Neutrophil (primary cell): ENCODE measurements around the gene QSOX1.
A peak's percentile ranks its signal among the peaks of the same experiment; 100 is the strongest.

Experiments used
- H3K27ac ChIP-seq: fragments of 200-600 bp; sonication (generic); 2 replicates; pipeline ENCODE4 v1.5.1; 2016; ENCODE audit warnings: mild to moderate bottlenecking, moderate library complexity
- H3K27me3 ChIP-seq: fragments of 200-600 bp; sonication (generic); 2 replicates; pipeline ENCODE4 v1.6.0; 2016; ENCODE audit warnings: mild to moderate bottlenecking
- H3K36me3 ChIP-seq: fragments of 200-600 bp; sonication (generic); 2 replicates; pipeline ENCODE4 v1.5.1; 2017
- H3K4me1 ChIP-seq, 2 experiments: fragments of 200-600 bp in 1 of 2; sonication (generic) in 1 of 2; 1 replicate in 1 of 2; 2 replicates in 1 of 2; pipeline versions ENCODE4 v1.5.1 to v1.6.1; 2013 to 2016; ENCODE audit warnings: low read depth in 1 of 2, low read length in 1 of 2, mild to moderate bottlenecking in 1 of 2, moderate library complexity in 1 of 2; ENCODE audit not compliant: control insufficient read depth in 1 of 2, insufficient read depth in 1 of 2
- H3K4me3 ChIP-seq, 2 experiments: fragments of 200-600 bp in 1 of 2; sonication (generic) in 1 of 2; 1 replicate in 1 of 2; 2 replicates in 1 of 2; pipeline ENCODE4 v1.5.1; 2013 to 2016; ENCODE audit warnings: low read depth in 1 of 2, low read length in 1 of 2, mild to moderate bottlenecking in 1 of 2, moderate library complexity in 1 of 2
- H3K9me3 ChIP-seq: fragments of 200-600 bp; sonication (generic); 2 replicates; pipeline ENCODE4 v1.5.1; 2016
- TF ChIP-seq, protein P1 (sequence below): fragments of 200-600 bp; sonication (generic); IDR thresholded peaks from 2 replicates; pipeline ENCODE4 v1.5.1; 2016; ENCODE audit warnings: antibody characterized with exemption

The QSOX1 gene

DNA sequence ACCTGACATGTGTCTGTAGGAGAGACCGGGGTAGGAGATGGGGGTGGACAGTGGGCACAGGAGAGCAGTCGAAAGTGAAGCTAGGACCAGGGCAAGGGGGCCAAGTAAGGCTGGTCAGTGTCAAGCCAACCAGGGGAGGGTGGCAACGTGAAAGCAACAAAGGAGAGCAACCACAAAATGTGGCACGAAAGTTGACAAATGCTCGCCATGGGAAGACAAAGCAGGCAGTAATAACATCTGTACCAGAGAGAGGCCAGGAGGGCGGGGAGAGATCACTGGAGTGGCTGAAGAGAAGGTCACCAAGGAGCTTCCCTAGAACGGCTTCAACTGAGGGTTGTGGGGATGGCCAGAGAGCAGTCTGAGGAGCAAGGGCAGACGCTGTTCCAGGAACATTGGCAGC, 17.0 kb downstream of the QSOX1 start:
- Histone ChIP-seq H3K4me3 (no peak overlapping the region), H3K27ac (peak overlapping the region; percentile 46), H3K4me1 (peaks cover 4 to 9% of the 10 kb centered on the region in 2 experiments), H3K9me3 (no peaks in the 10 kb centered on the region), H3K36me3 (peaks cover 83% of the 10 kb centered on the region), H3K27me3 (no peaks in the 10 kb centered on the region)
- TF ChIP-seq, protein P1, sequence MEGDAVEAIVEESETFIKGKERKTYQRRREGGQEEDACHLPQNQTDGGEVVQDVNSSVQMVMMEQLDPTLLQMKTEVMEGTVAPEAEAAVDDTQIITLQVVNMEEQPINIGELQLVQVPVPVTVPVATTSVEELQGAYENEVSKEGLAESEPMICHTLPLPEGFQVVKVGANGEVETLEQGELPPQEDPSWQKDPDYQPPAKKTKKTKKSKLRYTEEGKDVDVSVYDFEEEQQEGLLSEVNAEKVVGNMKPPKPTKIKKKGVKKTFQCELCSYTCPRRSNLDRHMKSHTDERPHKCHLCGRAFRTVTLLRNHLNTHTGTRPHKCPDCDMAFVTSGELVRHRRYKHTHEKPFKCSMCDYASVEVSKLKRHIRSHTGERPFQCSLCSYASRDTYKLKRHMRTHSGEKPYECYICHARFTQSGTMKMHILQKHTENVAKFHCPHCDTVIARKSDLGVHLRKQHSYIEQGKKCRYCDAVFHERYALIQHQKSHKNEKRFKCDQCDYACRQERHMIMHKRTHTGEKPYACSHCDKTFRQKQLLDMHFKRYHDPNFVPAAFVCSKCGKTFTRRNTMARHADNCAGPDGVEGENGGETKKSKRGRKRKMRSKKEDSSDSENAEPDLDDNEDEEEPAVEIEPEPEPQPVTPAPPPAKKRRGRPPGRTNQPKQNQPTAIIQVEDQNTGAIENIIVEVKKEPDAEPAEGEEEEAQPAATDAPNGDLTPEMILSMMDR: no peak

DNA sequence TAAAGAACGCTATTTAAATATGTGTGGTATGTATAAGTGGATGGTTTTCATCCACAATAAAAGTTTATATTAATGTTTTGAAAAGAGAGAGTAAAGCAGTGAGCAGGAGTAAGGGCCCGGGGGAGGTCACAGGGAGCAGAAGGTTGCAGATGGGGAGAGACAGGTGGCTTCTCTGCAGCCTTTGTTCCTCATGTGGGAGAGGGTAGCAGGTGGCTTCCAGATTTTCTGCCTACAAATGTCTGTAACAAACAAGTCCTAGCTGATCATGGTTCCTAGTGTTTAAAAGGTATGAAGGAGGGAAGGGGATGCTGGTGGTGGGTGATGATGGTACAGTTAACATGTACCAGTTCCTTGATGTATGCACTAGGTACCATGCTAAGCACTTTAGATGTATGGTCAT, 18.8 kb downstream of the QSOX1 start:
- Histone ChIP-seq H3K27me3 (no peaks in the 10 kb centered on the region), H3K27ac (no peak overlapping the region), H3K36me3 (peaks cover 82% of the 10 kb centered on the region), H3K4me3 (no peak overlapping the region), H3K4me1 (peaks cover 4 to 9% of the 10 kb centered on the region in 2 experiments), H3K9me3 (no peaks in the 10 kb centered on the region)
- TF ChIP-seq, protein P1: no peak

DNA sequence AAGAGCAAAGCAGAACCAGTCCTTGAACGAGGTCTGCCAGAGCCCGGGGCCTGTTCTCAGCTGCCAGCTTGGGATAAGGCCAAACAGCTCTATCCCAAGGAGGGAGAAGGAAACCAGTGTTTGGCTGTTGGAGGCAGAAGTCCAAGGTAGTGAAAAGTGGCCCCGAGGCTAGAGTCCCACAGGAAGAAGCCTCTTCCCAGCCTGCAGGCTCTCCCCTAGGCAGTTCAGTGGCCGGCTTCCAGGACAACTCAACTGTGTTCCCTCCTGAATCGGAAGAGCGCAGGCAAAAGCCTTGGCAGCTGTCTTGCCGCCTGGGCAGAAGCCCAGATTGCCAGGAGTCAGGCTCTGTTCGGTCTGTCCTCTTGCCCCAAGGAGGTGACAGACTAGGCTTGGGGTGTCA, 19.3 kb downstream of the QSOX1 start:
- H3K9me3 ChIP-seq: no peaks in the 10 kb centered on the region
- no peak overlapping the region for H3K27ac ChIP-seq
- H3K4me3 ChIP-seq: no peak overlapping the region
- TF ChIP-seq, protein P1: no peak
- peaks cover 4 to 9% of the 10 kb centered on the region in 2 experiments for H3K4me1 ChIP-seq
- no peaks in the 10 kb centered on the region for H3K27me3 ChIP-seq
- peaks cover 82% of the 10 kb centered on the region for H3K36me3 ChIP-seq

DNA sequence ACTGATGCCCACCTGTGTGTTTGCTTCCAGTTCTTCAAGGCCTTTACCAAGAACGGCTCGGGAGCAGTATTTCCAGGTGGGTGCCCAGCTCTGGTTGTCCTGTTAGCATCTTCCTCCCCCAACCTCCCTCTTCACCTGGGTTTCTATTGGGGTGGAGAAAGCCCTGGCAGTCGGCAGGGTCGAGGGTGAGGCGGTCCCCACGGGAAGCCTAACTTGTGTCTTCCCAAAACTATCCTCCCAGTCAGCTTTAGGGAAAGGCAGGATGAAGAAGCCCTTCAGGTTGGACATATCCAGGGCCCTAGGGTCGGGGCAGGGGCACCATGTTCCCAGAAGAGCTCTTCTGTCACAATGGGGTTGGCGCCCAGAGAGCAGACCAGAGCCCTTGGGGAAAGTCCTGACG, 20.6 kb downstream of the QSOX1 start:
- H3K4me1 ChIP-seq: peaks cover 4 to 9% of the 10 kb centered on the region in 2 experiments
- TF ChIP-seq, protein P1: no peak
- no peak overlapping the region for H3K4me3 ChIP-seq
- peaks cover 84% of the 10 kb centered on the region for H3K36me3 ChIP-seq
- H3K9me3 ChIP-seq: no peaks in the 10 kb centered on the region
- no peaks in the 10 kb centered on the region for H3K27me3 ChIP-seq
- H3K27ac ChIP-seq: no peak overlapping the region

DNA sequence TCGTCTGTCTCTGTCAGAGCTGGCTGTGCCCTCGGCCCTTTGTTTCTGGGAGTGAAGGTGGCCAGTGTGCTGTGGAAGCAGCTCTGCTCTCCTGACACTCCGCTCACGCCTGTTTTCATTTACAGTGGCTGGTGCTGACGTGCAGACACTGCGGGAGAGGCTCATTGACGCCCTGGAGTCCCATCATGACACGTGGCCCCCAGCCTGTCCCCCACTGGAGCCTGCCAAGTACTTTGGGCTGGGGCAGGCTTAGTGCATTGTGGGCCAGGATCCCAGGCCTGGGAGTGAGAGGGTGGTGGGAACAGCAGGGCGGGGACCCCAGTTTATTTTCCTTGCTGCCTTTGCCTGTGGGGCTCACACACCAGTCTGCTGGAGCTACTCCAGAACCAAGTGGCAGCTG, 21.1 kb downstream of the QSOX1 start:
- no peak overlapping the region for H3K27ac ChIP-seq
- H3K36me3 ChIP-seq: peaks cover 84% of the 10 kb centered on the region
- H3K9me3 ChIP-seq: no peaks in the 10 kb centered on the region
- H3K27me3 ChIP-seq: no peaks in the 10 kb centered on the region
- H3K4me1 ChIP-seq: peaks cover 4 to 9% of the 10 kb centered on the region in 2 experiments
- no peak overlapping the region for H3K4me3 ChIP-seq
- TF ChIP-seq, protein P1: no peak

DNA sequence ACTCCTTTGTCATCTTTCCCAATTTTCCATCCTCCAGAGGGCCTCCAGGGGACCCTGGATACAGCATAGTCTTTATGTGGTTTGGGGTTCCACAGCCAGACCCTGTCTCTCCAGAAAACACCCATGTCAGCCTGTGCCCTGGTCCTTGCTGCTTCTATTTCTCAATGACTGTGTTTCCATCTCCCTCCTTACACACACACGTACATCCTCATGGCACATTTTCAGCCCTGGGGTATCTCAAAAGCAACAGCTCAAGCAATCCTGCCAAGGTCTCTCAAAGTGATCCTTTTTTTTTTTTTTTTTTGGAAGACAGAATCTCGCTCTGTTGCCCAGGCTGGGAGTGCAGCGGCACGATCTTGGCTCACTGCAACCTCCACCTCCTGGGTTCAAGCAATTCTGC, 22.3 kb downstream of the QSOX1 start:
- no peaks in the 10 kb centered on the region for H3K27me3 ChIP-seq
- H3K4me3 ChIP-seq: no peak overlapping the region
- TF ChIP-seq, protein P1: no peak
- H3K36me3 ChIP-seq: peaks cover 85% of the 10 kb centered on the region
- no peak overlapping the region for H3K27ac ChIP-seq
- H3K9me3 ChIP-seq: no peaks in the 10 kb centered on the region
- H3K4me1 ChIP-seq: peaks cover 1 to 3% of the 10 kb centered on the region in 2 experiments
